GM18909 (cell line): ENCODE data around the gene RNF40.
A peak's percentile ranks its signal among the peaks of the same experiment; 100 is the strongest.

Experiments
- ATAC-seq: cut with Tn5 transposase; IDR thresholded peaks from one replicate; pipeline ENCODE4 v1.9.1; 2021; ENCODE audit warnings: mild to moderate bottlenecking; ENCODE audit not compliant: unreplicated experiment, poor library complexity

The RNF40 gene

DNA sequence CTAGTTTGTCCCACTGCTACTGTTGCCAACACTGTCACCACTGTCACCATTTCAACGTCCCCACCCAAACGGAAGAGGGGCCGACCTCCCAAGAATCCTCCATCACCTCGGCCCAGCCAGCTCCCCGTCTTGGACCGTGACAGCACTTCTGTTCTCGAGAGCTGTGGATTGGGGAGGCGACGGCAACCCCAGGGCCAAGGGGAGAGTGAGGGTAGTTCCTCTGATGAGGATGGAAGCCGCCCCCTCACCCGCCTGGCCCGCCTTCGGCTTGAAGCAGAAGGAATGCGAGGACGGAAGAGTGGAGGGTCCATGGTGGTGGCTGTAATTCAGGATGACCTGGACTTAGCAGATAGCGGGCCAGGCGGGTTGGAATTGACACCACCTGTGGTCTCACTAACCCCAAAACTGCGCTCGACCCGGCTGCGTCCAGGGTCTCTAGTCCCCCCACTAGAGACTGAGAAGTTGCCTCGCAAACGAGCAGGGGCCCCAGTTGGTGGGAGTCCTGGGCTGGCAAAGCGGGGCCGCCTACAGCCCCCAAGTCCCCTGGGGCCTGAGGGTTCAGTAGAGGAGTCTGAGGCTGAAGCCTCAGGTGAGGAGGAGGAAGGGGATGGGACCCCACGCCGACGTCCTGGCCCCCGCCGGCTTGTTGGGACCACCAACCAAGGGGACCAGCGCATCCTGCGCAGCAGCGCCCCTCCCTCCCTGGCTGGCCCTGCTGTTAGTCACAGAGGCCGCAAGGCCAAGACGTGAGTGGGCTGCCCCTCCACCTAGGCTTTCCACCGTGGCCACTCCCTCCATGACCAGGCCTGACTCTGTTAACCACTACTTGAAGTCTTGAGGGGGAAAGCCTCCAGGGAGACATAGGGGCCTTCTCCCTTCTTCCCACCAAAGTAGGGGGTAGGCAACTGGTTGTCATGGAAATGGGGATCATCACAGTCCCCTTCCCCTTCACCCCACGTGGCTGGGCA, 22.9 kb upstream of the RNF40 start:
- ATAC-seq: no peak

DNA sequence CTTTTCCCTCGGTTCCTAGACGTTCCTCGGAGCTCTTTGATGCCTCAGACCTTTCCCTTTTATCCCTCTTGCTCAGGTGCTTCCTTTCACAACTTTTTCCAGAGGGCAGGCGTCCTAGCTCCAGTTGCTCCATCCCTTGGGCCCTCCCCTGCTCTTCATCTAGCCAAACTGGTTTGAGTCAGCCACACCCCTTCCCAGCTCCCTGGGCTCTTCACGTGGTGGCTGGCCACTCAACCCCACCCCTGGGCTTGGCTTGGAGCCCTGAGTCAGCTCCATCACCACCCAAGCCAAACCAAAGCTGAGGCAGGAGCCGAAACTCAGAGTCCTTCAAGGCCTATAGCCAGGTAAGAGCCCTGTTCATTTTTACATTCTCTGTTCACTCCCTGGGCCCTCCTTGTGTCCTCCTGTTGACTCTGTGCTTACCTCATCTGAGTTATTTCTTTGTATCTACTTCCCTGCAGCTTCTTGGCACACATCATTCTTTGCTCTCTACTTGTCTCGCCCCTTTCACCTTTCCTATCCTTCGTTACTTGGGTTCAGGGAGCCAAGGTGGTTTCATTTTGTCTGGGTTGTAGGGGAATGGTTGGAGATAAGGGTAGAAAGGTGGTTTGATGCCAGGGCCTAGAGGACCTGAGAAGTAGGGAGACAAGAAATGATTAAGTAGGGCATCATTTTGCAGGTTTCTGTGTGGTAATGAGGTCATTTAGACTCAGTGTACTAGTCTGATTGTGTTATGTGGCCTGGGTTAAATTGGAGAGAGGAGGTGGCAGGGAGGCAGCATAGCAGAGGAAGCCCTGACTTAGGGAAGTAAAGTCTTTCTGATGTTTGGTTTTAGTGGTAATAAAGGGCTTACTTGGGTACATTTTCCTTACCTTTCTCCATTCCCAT, 21.5 kb upstream of the RNF40 start:
- ATAC-seq: no peak

DNA sequence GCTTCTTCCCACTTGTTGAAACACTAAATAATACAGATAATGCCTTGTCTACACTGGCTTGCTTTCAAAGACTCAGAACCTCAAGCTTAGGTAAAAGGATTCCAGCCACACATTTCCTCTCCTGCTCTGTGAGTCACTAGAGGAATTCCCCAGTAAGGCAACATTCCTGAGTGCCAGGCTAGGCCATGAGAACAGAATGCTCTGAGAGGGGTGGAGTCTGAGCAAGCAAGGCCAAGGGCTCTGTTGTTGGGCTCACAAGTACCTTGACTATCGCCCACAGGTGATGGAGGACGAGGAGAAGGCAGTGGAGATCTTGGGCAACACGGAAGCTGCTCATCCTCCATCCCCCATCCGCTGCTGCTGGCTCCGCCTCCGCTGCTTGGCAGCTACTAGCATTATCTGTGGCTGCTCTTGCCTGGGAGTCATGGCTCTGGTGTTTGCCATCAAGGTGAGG, 20.6 kb upstream of the RNF40 start:
- no peak for ATAC-seq

DNA sequence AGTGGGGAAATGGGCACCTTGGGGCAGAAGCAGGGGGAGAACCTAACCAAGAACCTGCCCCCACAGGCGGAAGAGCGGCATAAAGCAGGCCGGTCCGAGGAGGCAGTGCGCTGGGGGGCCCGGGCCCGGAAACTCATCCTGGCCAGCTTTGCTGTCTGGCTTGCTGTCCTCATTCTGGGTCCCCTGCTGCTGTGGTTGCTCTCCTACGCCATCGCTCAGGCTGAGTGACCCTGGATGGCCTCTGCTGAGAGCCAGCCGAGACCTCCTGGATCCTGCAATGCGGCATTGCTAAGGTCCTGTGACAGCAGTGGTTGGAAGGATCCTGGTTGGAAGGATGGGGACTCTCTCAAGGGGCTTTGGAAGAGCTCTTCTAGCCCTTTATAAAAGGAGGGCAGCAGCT, 18.4 kb upstream of the RNF40 start:
- ATAC-seq: no peak

DNA sequence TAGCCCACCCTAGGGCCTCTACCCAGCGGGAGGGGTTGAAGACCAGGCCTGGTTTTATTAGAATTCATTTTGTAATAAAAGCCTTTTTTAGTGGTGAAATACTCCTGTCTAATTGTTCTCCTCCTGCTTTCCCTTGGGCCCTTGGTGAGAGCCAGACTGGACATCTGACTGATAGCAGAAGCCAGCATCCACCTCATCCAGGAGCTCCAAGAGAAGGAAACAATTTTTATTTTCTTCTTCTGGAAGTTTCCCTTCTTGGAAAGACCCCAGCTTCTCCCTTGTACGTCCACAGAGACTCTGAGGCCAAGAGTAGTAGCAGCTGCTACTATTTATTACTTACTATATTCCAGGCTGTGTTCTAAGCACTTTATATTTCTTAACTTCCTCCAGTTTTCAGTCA, 17.9 kb upstream of the RNF40 start:
- no peak for ATAC-seq

DNA sequence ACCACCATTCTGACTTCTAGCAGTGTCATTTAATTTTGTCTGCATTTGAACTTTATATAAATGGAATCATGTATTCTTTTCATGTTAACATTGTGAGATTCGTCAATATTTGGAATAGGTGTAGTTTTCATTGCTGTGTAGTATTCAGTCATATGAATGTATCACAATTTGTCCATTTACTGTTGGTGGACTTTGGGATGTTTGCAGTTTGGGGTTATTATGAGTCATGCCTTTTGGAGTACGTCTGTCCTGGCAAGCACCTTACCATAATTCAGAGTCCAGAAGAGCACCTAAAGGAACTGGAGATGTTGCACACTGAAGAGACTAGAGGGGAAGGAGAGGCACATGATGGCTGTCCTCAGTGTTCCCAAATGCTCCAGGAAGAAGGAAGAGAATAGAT, 17.0 kb upstream of the RNF40 start:
- no peak for ATAC-seq

DNA sequence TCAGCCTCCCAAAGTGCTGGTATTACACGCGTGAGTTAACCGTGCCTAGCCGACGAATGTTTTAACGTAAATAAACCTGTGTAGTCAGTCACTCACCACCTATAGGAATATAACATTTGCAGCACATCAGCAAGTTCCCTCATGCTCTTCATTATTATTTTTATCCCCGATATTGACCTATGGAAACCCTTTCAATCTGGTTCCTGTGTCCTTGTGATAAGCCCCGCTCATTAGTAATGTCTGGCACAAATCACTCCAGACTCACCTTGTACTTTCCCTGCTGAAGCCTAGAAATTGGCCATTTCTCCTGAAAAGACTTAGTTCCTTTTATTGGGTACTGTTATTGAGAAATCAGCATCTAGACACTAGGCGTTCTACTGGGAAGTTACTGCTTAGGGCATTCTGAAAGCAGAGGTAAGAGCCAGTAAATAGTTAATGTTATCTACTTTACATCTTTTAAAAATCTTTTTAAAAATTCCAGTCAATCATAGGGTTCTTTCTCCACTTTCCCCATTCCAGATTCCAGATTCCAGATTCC, 15.4 kb upstream of the RNF40 start:
- no peak for ATAC-seq

DNA sequence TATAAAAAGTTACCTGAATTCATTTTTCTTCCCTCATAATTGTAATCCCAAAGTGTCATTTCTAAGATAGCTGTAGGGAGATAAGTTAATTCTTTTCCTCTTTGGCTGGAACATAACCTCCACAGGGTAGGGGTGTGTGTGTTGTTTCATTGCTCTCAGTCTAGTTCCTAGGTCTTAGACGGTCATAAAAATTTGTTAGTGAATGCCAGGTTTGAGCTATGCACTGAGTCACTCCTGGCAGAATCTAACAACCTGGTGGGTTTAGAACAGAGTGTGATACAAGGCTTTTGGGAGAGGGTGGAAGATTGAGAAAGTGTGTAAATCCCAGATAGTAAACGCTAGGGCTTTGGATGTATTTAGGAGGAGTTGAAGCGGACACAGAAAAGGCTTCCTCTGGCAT, 14.8 kb upstream of the RNF40 start:
- ATAC-seq: no peak

DNA sequence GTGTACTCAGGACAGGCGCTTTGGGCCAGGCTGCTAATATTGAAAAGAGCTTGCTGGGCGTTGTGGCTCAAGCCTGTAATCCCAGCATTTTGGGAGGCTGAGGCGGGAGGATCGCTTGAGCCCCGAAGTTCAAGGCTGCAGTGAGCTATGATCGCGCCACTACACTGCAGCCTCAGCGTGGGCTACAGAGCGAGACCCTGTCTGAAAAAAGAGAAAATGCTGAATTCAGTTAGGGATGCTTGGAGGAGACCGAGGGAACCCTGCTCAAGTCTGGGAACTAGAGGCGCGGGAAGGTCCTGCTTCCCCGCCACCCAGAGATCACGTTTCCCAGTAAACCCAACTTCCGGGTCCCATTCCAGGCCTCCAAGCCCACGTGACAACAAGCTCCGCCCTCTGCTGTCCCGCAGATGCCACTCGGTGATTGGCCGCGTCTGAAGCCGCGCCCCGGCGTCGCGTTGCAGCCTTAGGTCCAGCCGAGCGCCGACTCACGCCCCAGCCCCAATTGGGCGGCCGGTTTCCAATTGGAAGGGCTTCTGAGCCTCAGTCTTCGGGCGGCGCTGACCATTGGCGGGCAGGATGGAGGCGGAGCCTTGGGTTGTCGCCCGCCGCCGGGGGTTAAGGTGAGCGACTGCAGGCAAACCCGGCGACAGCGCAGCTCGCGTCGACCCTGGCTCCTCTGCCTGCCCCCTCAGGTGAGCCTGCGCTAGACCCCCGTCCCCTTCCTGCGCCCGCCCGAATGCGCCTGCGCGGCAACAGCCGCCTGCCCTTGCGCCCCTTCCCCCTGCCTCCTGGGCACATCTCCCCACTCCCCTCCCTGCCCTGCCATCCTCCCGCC, 14.1 kb upstream of the RNF40 start, which contains the start of gene PHKG2:
PHKG2 (plus strand) TSS at position 627 of the 835 bp plus-strand sequence. CDS start 396 bp downstream, outside the sequence.
- ATAC-seq: peak; percentile 96

DNA sequence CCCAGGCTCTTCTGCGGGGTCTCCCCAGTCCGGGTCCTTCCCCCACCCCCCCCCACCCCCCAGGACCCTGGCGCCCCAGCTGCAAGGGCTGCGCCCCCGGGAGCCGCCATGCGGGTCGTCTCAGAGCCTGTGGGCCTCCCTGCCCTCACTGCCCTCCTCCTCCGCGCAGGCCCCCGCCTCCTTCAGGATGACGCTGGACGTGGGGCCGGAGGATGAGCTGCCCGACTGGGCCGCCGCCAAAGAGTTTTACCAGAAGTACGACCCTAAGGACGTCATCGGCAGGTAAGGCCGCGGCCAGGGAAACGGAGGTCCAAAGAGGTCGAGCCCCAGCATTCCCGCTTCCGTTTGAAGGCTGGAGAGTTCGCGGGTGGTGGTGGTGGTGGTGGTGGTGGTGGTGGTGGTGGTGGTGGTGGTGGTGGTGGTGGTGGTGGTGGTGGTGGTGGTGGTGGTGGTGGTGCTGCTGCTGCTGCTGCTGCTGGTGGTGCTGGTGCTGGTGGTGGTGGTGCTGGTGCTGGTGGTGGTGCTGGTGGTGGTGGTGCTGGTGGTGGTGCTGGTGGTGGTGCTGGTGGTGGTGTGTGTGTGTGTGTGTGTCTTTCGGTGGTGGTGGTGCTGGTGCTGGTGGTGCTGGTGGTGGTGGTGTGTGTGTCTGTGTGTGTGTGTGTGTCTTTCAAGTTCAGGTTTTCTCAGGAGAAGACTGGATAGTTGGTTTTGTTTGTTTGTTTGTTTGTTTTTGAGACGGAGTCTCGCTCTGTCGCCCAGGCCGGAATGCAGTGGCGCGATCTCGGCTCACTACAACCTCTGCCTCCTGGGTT, 13.3 kb upstream of the RNF40 start:
- peak; percentile 4 for ATAC-seq

DNA sequence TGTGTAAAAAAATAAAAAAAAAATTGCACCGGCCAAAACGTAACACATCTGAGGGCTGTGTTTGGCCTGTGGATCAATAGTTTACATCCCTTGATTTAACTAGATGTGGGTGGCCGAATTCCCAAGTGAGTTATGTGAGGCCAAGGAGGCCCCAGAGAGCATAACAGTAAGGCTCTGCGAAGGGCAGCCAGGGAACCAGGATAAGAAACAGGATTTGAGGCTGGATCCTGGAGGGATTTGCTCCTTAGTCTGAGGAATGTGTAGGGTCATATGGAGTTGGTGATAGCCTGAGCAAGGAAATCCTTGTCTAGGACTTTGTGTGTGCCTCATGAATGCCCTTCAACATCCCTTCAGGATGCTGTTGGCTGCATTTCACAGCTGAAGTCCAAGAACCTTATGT, 11.9 kb upstream of the RNF40 start:
- no peak for ATAC-seq

DNA sequence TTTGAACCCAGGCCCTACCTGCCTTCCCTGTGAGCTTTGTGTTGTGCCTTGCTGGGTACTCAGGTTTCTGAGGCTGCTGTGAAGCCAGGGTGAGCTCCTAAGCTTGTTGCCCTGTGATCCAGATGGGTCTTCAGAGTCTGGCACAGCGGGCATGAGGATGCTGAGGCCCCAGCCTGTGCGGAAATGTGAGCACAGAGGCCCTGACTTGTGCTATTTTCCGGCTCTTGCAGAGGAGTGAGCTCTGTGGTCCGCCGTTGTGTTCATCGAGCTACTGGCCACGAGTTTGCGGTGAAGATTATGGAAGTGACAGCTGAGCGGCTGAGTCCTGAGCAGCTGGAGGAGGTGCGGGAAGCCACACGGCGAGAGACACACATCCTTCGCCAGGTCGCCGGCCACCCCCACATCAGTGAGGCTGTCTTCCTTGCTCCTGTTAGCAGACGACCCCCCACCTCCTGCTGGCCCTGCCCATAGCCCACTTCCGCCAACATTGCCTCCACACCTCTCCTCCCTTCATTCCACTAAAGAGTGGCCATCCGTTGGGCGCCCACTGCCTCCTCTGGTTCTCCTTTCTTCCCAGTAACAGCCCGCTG, 11.2 kb upstream of the RNF40 start:
- ATAC-seq: no peak

DNA sequence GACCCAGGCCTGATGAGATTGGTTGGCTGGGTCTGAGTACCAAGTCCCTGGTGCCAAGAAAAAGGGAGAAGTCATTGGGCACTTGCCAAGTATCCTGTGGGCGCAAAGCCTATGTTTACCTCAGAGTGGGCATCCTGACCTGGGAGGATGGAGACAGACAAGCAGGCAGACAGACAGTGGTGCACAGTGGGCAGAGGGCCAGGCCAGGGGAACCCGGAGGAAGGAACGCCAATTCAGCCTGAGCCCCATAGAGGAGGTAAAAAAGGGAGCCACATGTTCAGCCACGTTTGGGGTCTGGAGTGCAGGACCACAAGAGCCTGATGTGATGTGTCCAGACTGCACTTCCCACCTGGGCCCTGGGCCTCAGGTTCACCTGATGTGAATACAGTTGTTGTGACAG, 8.5 kb upstream of the RNF40 start:
- no peak for ATAC-seq

DNA sequence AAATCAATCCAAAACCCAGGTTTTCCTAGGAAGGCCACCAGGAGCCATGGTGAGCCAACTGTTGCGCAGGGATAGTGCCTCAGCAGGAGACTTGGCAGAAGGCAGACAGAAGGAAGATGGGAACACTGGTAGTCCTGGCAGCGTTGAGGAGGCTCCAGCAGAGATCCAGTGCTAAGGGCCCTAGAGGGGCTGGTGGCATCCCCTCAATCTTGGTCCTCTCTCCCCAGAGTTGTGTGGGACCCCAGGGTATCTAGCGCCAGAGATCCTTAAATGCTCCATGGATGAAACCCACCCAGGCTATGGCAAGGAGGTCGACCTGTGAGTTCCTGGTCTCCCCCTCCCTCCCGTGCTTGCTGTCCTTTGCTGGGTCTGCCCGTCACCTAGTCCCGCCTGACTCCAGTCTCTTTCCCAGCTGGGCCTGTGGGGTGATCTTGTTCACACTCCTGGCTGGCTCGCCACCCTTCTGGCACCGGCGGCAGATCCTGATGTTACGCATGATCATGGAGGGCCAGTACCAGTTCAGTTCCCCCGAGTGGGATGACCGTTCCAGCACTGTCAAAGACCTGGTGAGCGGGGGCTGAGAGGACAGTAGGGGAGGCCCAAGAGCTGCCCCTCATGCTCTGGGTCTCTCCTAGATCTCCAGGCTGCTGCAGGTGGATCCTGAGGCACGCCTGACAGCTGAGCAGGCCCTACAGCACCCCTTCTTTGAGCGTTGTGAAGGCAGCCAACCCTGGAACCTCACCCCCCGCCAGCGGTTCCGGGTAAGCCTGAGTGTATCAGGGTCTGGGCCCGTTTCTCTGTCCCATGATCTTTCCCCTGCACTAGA, 6.0 kb upstream of the RNF40 start:
- ATAC-seq: no peak

DNA sequence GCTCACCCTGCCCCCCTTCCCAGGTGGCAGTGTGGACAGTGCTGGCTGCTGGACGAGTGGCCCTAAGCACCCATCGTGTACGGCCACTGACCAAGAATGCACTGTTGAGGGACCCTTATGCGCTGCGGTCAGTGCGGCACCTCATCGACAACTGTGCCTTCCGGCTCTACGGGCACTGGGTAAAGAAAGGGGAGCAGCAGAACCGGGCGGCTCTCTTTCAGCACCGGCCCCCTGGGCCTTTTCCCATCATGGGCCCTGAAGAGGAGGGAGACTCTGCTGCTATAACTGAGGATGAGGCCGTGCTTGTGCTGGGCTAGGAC, 5.4 kb upstream of the RNF40 start:
- ATAC-seq: no peak

DNA sequence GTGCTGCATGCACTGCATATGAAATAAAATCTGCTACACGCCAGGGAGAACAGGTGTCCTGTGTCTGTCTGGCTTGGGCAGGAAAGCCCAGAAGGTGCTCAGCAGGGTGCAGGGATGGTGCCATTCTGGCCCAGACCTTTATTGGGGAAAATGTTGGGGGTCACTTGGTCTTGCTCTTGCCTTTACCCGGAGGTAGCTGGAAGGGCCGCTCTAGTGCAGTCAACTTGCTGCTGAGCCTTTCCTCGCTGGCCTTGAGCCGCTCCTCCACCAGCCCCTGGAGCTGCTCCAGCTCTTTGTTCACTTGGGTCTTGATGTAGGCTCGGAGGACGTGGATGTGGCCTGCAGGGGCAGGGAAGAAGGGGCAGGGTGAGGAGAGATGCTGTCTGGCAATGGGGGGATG, 4.8 kb upstream of the RNF40 start:
- no peak for ATAC-seq

DNA sequence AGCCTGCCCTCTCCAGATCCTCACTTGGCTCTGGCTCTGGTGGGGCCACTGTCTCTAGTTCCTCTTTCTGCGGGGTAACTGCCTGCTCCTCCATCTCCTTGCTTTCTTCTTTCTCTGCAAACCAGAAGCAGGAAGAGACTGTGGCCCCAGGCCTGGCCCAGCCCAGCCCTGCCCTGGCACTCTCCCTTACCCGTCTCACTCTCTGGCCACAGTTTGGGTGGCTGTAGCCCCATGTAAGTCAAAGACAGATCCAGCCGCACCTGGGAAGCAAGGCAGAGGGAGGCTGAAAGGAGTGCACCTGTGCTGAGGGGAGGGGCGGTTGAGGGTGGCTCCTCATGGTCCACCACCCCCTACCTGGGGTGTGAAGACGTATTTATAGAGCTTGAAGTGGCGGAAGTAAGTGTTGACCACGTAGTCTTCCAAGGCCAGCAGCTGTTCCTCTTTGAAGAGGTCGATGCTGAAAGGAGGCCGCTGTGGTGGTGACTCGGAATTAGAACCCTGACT, 3.1 kb upstream of the RNF40 start:
- ATAC-seq: no peak

DNA sequence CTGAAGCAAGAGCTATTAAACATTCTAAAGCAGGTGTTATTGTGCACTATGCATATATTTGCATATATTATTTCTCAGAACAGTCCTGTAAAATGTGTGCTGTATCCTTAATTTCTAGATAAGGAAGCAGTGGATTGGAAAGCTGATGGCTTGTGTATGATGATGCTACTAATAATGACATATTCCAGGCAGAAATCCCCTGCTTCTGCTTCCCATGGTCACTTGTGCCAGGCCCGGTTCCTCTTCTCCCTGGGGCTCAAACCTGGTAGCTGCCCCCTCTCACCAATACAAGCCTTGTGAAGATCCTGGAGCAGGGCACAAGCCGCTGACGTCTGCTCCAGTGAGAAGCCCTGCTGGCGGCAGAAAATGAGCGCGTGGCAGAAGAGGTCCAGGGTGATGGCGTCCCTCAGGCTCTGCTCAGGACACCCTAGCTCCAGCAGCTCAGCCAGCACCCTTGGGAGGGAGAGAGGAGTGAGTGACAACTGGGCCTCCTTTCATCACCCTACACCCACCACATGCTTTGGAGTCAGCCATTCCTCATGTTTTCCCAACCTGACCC, 2.0 kb upstream of the RNF40 start:
- no peak for ATAC-seq
